GM20000 (cell line): ENCODE results near the gene PRPH2.

Experiments
- DNase-seq: peaks from one replicate; pipeline ENCODE4 v3.0.0; 2012; ENCODE audit warnings: low spot score
- TF ChIP-seq, protein P1 (sequence below): IDR thresholded peaks from 2 replicates; pipeline ENCODE4 v1.5.1; 2012; ENCODE audit warnings: mild to moderate bottlenecking, control low read depth; ENCODE audit errors: extremely low read depth, missing control alignments

PRPH2 gene

DNA sequence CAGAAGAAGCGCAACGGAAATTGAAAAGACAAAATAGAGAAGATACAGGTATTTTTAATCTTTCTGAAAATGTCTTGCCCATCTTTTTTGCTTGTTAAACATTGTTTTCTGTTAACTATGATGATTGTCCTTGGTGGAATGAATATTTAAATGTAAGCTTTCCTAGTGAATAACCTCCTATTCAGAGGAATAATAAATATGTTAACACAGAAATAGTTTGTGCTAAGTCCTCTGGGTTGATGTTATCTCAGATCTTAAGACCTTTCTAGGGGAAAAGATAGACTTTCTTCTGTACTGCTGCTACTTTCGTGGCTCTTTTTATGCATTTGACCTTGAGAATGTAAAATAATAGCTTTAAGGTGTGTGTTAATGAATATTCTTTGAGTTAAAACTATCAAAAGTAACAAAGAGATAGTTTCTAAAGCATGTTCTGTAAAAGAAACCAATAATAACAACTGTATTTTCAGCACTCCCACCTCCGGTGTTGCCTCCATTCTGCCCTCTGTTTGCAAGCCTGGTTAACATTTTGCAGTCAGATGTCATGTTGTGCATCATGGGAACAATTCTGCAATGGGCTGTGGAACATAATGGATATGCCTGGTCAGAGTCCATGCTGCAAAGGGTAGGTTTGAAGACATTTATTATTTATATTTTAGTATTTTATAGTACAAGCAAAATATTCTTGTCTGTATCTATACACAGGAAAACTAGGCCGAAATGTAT, 70.2 kb downstream of the PRPH2 start:
- DNase-seq = no peak
- TF ChIP-seq, protein P1, sequence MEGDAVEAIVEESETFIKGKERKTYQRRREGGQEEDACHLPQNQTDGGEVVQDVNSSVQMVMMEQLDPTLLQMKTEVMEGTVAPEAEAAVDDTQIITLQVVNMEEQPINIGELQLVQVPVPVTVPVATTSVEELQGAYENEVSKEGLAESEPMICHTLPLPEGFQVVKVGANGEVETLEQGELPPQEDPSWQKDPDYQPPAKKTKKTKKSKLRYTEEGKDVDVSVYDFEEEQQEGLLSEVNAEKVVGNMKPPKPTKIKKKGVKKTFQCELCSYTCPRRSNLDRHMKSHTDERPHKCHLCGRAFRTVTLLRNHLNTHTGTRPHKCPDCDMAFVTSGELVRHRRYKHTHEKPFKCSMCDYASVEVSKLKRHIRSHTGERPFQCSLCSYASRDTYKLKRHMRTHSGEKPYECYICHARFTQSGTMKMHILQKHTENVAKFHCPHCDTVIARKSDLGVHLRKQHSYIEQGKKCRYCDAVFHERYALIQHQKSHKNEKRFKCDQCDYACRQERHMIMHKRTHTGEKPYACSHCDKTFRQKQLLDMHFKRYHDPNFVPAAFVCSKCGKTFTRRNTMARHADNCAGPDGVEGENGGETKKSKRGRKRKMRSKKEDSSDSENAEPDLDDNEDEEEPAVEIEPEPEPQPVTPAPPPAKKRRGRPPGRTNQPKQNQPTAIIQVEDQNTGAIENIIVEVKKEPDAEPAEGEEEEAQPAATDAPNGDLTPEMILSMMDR = no peak
